WTC11 (cell line): ENCODE results near the gene CHMP2B. TPM values are rescaled to one million over a fixed set of nuclear protein-coding genes. Genes with fewer than 3 reads are reported as not detected.

Source experiments
- ATAC-seq: fragments of 200-7000 bp; cut with Tn5 transposase; 2 replicates; pipeline ENCODE4 v1.10.0; 2021; ENCODE audit warnings: mild to moderate bottlenecking, moderate library complexity
- CTCF ChIA-PET: fragments of 300-600 bp; sonication (Branson Sonifier 250); formaldehyde crosslinking; loops from one replicate; lab custom pipeline; 2021; ENCODE audit warnings: antibody characterized with exemption; lab: Charles Lee
- POLR2A ChIA-PET: fragments of 350-600 bp; sonication (Branson Sonifier 250); formaldehyde crosslinking; loops from one replicate; lab custom pipeline; 2021; ENCODE audit warnings: antibody characterized with exemption; lab: Charles Lee
- DNase-seq: peaks from one replicate; pipeline ENCODE4 v3.0.0; 2021; ENCODE audit warnings: low spot score
- H3K27ac Mint-ChIP-seq: 2 replicates; pipeline ENCODE4 v1.8.0; 2021; ENCODE audit warnings: mixed read lengths
- H3K27me3 Mint-ChIP-seq: 2 replicates; pipeline ENCODE4 v1.8.0; 2021; ENCODE audit warnings: low read depth, mild to moderate bottlenecking, moderate library complexity, mixed read lengths
- H3K36me3 Mint-ChIP-seq: 2 replicates; pipeline ENCODE4 v1.8.0; 2021; ENCODE audit warnings: mixed read lengths
- H3K4me1 Mint-ChIP-seq: 2 replicates; pipeline ENCODE4 v1.8.0; 2022; ENCODE audit warnings: mixed read lengths
- H3K4me3 Mint-ChIP-seq: 2 replicates; pipeline ENCODE4 v1.8.0; 2021; ENCODE audit warnings: mild to moderate bottlenecking, moderate library complexity, mixed read lengths
- H3K9me3 Mint-ChIP-seq: 2 replicates; pipeline ENCODE4 v1.8.0; 2021; ENCODE audit warnings: mixed read lengths
- FOXJ3 ChIP-seq: sonication (generic); formaldehyde crosslinking; IDR thresholded peaks from 2 replicates; pipeline ENCODE4 v1.9.0; 2021; ENCODE audit warnings: missing genetic modification reagents, mild to moderate bottlenecking, borderline replicate concordance
- JUN ChIP-seq: sonication (generic); formaldehyde crosslinking; IDR thresholded peaks from 2 replicates; pipeline ENCODE4 v1.8.0; 2023; ENCODE audit warnings: mild to moderate bottlenecking, missing genetic modification reagents
- NR1H2 ChIP-seq: sonication (generic); formaldehyde crosslinking; IDR thresholded peaks from 2 replicates; pipeline ENCODE4 v1.9.0; 2021; ENCODE audit warnings: mild to moderate bottlenecking, moderate library complexity, missing genetic modification reagents
- RELA ChIP-seq: sonication (generic); formaldehyde crosslinking; IDR thresholded peaks from 2 replicates; pipeline ENCODE4 v1.8.1; 2022; ENCODE audit warnings: missing genetic modification reagents, mild to moderate bottlenecking, borderline replicate concordance
- RORB ChIP-seq: fragments of 250-450 bp; sonication (Bioruptor Pico); IDR thresholded peaks from 2 replicates; pipeline ENCODE4 v1.9.0; 2021; ENCODE audit warnings: mild to moderate bottlenecking
- SOX15 ChIP-seq: fragments of 250-450 bp; sonication (Bioruptor Pico); IDR thresholded peaks from 2 replicates; pipeline ENCODE4 v1.9.0; 2021; ENCODE audit warnings: mild to moderate bottlenecking
- SP1 ChIP-seq: sonication (generic); formaldehyde crosslinking; conservative IDR thresholded peaks from 2 replicates; pipeline ENCODE4 v1.8.1; 2022; ENCODE audit warnings: missing genetic modification reagents
- ZNF232 ChIP-seq: sonication (generic); formaldehyde crosslinking; IDR thresholded peaks from 2 replicates; pipeline ENCODE4 v1.8.0; 2022; ENCODE audit warnings: mild to moderate bottlenecking, missing genetic modification reagents
- ZNF396 ChIP-seq: fragments of 250-450 bp; sonication (Bioruptor Pico); IDR thresholded peaks from 2 replicates; pipeline ENCODE4 v1.8.0; 2021; ENCODE audit warnings: mild to moderate bottlenecking, moderate library complexity, borderline replicate concordance
- total RNA-seq: library from RNA; stranded (reverse); gene quantifications from 3 replicates; pipeline ENCODE4 v1.2.3, GENCODE V29; 2021
- TF ChIP-seq, protein P1 (sequence below): sonication (generic); formaldehyde crosslinking; conservative IDR thresholded peaks from 2 replicates; pipeline ENCODE4 v1.8.1; 2023; ENCODE audit warnings: mild to moderate bottlenecking, low read depth, missing genetic modification reagents, moderate library complexity
- TF ChIP-seq, protein P2 (sequence below): sonication (generic); formaldehyde crosslinking; IDR thresholded peaks from 2 replicates; pipeline ENCODE4 v1.8.0; 2022; ENCODE audit warnings: mild to moderate bottlenecking, missing genetic modification reagents
- TF ChIP-seq, protein P3 (sequence below): fragments of 250-450 bp; sonication (Bioruptor Pico); IDR thresholded peaks from 2 replicates; pipeline ENCODE4 v1.9.0; 2021; ENCODE audit warnings: mild to moderate bottlenecking
- TF ChIP-seq, protein P4 (sequence below): sonication (generic); formaldehyde crosslinking; IDR thresholded peaks from 2 replicates; pipeline ENCODE4 v1.8.0; 2023; ENCODE audit warnings: missing genetic modification reagents, mild to moderate bottlenecking, borderline replicate concordance
- TF ChIP-seq, protein P5 (sequence below): sonication (generic); formaldehyde crosslinking; IDR thresholded peaks from 2 replicates; pipeline ENCODE4 v1.8.1; 2023; ENCODE audit warnings: mild to moderate bottlenecking, missing genetic modification reagents, borderline replicate concordance
- TF ChIP-seq, protein P6 (sequence below): fragments of 250-450 bp; sonication (Bioruptor Pico); IDR thresholded peaks from 2 replicates; pipeline ENCODE4 v1.9.0; 2021; ENCODE audit warnings: mild to moderate bottlenecking, borderline replicate concordance
- TF ChIP-seq, protein P7 (sequence below): sonication (generic); formaldehyde crosslinking; IDR thresholded peaks from 2 replicates; pipeline ENCODE4 v1.8.1; 2023; ENCODE audit warnings: mild to moderate bottlenecking, moderate library complexity, missing genetic modification reagents
- TF ChIP-seq, protein P8 (sequence below): fragments of 250-450 bp; sonication (Bioruptor Pico); IDR thresholded peaks from 2 replicates; pipeline ENCODE4 v1.9.0; 2021; ENCODE audit warnings: moderate library complexity, mild to moderate bottlenecking, inconsistent platforms, borderline replicate concordance

CHMP2B gene
- total RNA-seq, 1 experiment from 2014 or later = 37.8 TPM

DNA sequence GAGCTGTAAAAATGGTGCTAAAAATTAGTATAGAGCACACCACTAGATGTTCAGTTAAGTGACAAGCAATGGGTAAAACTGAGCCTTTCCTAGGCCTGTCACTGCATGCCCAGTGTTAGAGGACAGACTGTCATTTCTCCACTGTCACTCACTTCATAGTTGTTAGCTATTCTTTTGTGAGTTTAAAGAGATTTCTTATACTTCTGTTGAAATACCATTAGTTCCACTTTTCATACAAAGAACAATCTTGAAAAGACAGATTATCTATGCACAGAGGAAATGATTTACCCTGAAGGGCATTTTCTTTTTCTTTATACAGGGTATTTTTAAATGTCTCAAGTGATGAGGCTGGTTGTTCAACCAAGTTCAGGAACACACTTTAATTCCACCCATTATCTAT is 28.3 kb upstream of the CHMP2B start:
- TF ChIP-seq, protein P1, sequence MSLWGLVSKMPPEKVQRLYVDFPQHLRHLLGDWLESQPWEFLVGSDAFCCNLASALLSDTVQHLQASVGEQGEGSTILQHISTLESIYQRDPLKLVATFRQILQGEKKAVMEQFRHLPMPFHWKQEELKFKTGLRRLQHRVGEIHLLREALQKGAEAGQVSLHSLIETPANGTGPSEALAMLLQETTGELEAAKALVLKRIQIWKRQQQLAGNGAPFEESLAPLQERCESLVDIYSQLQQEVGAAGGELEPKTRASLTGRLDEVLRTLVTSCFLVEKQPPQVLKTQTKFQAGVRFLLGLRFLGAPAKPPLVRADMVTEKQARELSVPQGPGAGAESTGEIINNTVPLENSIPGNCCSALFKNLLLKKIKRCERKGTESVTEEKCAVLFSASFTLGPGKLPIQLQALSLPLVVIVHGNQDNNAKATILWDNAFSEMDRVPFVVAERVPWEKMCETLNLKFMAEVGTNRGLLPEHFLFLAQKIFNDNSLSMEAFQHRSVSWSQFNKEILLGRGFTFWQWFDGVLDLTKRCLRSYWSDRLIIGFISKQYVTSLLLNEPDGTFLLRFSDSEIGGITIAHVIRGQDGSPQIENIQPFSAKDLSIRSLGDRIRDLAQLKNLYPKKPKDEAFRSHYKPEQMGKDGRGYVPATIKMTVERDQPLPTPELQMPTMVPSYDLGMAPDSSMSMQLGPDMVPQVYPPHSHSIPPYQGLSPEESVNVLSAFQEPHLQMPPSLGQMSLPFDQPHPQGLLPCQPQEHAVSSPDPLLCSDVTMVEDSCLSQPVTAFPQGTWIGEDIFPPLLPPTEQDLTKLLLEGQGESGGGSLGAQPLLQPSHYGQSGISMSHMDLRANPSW (CRISPR knock-in tag) = no peak
- no peak for TF ChIP-seq RORB (CRISPR knock-in tag)
- no peak for TF ChIP-seq NR1H2 (CRISPR knock-in tag)
- TF ChIP-seq ZNF232 (CRISPR knock-in tag) = no peak
- no peak for TF ChIP-seq SP1 (CRISPR knock-in tag)
- TF ChIP-seq, protein P2, sequence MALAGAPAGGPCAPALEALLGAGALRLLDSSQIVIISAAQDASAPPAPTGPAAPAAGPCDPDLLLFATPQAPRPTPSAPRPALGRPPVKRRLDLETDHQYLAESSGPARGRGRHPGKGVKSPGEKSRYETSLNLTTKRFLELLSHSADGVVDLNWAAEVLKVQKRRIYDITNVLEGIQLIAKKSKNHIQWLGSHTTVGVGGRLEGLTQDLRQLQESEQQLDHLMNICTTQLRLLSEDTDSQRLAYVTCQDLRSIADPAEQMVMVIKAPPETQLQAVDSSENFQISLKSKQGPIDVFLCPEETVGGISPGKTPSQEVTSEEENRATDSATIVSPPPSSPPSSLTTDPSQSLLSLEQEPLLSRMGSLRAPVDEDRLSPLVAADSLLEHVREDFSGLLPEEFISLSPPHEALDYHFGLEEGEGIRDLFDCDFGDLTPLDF (CRISPR knock-in tag) = no peak
- no peak for TF ChIP-seq FOXJ3 (CRISPR knock-in tag)
- TF ChIP-seq SOX15 (CRISPR knock-in tag) = no peak
- TF ChIP-seq, protein P3, sequence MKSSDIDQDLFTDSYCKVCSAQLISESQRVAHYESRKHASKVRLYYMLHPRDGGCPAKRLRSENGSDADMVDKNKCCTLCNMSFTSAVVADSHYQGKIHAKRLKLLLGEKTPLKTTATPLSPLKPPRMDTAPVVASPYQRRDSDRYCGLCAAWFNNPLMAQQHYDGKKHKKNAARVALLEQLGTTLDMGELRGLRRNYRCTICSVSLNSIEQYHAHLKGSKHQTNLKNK (CRISPR knock-in tag) = no peak
- TF ChIP-seq, protein P4, sequence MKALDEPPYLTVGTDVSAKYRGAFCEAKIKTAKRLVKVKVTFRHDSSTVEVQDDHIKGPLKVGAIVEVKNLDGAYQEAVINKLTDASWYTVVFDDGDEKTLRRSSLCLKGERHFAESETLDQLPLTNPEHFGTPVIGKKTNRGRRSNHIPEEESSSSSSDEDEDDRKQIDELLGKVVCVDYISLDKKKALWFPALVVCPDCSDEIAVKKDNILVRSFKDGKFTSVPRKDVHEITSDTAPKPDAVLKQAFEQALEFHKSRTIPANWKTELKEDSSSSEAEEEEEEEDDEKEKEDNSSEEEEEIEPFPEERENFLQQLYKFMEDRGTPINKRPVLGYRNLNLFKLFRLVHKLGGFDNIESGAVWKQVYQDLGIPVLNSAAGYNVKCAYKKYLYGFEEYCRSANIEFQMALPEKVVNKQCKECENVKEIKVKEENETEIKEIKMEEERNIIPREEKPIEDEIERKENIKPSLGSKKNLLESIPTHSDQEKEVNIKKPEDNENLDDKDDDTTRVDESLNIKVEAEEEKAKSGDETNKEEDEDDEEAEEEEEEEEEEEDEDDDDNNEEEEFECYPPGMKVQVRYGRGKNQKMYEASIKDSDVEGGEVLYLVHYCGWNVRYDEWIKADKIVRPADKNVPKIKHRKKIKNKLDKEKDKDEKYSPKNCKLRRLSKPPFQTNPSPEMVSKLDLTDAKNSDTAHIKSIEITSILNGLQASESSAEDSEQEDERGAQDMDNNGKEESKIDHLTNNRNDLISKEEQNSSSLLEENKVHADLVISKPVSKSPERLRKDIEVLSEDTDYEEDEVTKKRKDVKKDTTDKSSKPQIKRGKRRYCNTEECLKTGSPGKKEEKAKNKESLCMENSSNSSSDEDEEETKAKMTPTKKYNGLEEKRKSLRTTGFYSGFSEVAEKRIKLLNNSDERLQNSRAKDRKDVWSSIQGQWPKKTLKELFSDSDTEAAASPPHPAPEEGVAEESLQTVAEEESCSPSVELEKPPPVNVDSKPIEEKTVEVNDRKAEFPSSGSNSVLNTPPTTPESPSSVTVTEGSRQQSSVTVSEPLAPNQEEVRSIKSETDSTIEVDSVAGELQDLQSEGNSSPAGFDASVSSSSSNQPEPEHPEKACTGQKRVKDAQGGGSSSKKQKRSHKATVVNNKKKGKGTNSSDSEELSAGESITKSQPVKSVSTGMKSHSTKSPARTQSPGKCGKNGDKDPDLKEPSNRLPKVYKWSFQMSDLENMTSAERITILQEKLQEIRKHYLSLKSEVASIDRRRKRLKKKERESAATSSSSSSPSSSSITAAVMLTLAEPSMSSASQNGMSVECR = no peak
- TF ChIP-seq JUN (CRISPR knock-in tag) = no peak
- TF ChIP-seq, protein P5, sequence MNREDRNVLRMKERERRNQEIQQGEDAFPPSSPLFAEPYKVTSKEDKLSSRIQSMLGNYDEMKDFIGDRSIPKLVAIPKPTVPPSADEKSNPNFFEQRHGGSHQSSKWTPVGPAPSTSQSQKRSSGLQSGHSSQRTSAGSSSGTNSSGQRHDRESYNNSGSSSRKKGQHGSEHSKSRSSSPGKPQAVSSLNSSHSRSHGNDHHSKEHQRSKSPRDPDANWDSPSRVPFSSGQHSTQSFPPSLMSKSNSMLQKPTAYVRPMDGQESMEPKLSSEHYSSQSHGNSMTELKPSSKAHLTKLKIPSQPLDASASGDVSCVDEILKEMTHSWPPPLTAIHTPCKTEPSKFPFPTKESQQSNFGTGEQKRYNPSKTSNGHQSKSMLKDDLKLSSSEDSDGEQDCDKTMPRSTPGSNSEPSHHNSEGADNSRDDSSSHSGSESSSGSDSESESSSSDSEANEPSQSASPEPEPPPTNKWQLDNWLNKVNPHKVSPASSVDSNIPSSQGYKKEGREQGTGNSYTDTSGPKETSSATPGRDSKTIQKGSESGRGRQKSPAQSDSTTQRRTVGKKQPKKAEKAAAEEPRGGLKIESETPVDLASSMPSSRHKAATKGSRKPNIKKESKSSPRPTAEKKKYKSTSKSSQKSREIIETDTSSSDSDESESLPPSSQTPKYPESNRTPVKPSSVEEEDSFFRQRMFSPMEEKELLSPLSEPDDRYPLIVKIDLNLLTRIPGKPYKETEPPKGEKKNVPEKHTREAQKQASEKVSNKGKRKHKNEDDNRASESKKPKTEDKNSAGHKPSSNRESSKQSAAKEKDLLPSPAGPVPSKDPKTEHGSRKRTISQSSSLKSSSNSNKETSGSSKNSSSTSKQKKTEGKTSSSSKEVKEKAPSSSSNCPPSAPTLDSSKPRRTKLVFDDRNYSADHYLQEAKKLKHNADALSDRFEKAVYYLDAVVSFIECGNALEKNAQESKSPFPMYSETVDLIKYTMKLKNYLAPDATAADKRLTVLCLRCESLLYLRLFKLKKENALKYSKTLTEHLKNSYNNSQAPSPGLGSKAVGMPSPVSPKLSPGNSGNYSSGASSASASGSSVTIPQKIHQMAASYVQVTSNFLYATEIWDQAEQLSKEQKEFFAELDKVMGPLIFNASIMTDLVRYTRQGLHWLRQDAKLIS (CRISPR knock-in tag) = no peak
- no peak for TF ChIP-seq RELA (CRISPR knock-in tag)
- TF ChIP-seq, protein P6, sequence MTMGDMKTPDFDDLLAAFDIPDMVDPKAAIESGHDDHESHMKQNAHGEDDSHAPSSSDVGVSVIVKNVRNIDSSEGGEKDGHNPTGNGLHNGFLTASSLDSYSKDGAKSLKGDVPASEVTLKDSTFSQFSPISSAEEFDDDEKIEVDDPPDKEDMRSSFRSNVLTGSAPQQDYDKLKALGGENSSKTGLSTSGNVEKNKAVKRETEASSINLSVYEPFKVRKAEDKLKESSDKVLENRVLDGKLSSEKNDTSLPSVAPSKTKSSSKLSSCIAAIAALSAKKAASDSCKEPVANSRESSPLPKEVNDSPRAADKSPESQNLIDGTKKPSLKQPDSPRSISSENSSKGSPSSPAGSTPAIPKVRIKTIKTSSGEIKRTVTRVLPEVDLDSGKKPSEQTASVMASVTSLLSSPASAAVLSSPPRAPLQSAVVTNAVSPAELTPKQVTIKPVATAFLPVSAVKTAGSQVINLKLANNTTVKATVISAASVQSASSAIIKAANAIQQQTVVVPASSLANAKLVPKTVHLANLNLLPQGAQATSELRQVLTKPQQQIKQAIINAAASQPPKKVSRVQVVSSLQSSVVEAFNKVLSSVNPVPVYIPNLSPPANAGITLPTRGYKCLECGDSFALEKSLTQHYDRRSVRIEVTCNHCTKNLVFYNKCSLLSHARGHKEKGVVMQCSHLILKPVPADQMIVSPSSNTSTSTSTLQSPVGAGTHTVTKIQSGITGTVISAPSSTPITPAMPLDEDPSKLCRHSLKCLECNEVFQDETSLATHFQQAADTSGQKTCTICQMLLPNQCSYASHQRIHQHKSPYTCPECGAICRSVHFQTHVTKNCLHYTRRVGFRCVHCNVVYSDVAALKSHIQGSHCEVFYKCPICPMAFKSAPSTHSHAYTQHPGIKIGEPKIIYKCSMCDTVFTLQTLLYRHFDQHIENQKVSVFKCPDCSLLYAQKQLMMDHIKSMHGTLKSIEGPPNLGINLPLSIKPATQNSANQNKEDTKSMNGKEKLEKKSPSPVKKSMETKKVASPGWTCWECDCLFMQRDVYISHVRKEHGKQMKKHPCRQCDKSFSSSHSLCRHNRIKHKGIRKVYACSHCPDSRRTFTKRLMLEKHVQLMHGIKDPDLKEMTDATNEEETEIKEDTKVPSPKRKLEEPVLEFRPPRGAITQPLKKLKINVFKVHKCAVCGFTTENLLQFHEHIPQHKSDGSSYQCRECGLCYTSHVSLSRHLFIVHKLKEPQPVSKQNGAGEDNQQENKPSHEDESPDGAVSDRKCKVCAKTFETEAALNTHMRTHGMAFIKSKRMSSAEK (CRISPR knock-in tag) = no peak
- TF ChIP-seq, protein P7, sequence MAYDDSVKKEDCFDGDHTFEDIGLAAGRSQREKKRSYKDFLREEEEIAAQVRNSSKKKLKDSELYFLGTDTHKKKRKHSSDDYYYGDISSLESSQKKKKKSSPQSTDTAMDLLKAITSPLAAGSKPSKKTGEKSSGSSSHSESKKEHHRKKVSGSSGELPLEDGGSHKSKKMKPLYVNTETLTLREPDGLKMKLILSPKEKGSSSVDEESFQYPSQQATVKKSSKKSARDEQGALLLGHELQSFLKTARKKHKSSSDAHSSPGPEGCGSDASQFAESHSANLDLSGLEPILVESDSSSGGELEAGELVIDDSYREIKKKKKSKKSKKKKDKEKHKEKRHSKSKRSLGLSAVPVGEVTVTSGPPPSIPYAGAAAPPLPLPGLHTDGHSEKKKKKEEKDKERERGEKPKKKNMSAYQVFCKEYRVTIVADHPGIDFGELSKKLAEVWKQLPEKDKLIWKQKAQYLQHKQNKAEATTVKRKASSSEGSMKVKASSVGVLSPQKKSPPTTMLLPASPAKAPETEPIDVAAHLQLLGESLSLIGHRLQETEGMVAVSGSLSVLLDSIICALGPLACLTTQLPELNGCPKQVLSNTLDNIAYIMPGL (CRISPR knock-in tag) = no peak
- TF ChIP-seq, protein P8, sequence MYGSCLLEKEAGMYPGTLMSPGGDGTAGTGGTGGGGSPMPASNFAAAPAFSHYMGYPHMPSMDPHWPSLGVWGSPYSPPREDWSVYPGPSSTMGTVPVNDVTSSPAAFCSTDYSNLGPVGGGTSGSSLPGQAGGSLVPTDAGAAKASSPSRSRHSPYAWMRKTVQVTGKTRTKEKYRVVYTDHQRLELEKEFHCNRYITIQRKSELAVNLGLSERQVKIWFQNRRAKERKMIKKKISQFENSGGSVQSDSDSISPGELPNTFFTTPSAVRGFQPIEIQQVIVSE (CRISPR knock-in tag) = no peak
- no peak for TF ChIP-seq ZNF396
- ChIA-PET CTCF (no interaction called here), POLR2A (no interaction called here)
- Mint-ChIP-seq H3K4me3 (no peak overlapping the region), H3K27ac (no peak overlapping the region), H3K36me3 (peaks cover 27% of the 10 kb centered on the region), H3K9me3 (peaks cover 27% of the 10 kb centered on the region), H3K4me1 (peaks cover 4% of the 10 kb centered on the region; the same call in 1 of the 2 replicates), H3K27me3 (no peaks in the 10 kb centered on the region)
- DNase-seq = no peak
- no peak for ATAC-seq
